ENCODE results near the gene TECPR1.

Gene TECPR1, protein sequence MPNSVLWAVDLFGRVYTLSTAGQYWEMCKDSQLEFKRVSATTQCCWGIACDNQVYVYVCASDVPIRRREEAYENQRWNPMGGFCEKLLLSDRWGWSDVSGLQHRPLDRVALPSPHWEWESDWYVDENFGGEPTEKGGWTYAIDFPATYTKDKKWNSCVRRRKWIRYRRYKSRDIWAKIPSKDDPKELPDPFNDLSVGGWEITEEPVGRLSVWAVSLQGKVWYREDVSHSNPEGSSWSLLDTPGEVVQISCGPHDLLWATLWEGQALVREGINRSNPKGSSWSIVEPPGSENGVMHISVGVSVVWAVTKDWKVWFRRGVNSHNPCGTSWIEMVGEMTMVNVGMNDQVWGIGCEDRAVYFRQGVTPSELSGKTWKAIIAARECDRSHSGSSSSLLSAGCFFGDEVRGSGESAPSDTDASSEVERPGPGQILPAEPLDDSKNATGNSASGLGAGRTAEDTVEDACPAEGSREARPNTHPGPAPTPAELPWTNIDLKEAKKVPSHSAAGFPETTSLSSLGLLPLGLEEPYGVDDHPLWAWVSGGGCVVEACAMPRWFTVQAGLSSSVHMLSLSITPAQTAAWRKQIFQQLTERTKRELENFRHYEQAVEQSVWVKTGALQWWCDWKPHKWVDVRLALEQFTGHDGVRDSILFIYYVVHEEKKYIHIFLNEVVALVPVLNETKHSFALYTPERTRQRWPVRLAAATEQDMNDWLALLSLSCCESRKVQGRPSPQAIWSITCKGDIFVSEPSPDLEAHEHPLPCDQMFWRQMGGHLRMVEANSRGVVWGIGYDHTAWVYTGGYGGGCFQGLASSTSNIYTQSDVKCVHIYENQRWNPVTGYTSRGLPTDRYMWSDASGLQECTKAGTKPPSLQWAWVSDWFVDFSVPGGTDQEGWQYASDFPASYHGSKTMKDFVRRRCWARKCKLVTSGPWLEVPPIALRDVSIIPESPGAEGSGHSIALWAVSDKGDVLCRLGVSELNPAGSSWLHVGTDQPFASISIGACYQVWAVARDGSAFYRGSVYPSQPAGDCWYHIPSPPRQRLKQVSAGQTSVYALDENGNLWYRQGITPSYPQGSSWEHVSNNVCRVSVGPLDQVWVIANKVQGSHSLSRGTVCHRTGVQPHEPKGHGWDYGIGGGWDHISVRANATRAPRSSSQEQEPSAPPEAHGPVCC
- total RNA-seq = 134 to 200 reads per million in 2 donors

DNA sequence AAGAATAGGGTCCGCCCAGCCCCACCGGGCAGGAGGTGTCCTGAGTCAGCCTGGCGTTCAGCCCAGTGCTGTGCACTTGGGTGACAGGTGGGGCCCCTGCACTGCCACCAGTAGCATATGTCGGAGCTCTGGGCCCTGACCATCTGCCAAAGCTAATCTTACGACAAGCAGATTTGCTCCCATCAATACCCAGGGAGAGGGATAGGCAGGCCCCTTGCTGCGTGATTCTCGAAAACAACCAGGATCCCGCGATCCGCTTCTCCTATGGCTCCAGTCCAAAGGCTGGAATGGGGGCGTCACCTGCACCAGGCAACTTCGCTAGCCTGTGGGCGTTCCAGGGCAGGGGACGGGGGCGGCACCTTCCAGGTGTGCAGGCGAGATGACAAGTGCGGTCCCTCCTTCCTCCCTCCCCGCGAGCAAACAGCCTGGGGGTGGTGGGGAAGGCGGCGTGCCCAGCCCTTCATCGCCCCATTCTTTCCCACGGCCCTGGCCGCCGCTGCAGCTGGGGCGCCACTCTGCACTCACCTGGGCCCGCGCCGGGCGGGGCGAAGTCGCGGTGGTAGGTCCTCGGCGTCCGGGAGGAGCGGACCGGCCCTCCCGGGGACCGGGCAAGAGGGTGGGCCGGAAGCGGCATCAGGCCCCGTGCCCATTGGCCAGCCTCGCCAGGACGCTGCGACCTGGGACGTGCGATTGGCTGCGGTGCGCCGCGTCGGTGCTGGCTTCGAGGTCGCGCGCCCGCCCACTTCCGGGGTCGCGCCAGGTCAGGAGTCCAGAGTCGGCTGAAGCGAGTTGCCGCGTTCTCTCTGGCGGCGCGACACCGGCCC, at the start of gene TECPR1:
TSS of gene TECPR1 (minus strand) at position 632 of the 824 bp plus-strand sequence. CDS start 6,086 bp downstream, outside the sequence.
- peak; percentile 82 to 93 (median 84) for DNase-seq

- DNase-seq = no peak
Measured at GRCh38 chr7:98300595-98301372, 48.8 kb upstream of the TECPR1 start.

DNA sequence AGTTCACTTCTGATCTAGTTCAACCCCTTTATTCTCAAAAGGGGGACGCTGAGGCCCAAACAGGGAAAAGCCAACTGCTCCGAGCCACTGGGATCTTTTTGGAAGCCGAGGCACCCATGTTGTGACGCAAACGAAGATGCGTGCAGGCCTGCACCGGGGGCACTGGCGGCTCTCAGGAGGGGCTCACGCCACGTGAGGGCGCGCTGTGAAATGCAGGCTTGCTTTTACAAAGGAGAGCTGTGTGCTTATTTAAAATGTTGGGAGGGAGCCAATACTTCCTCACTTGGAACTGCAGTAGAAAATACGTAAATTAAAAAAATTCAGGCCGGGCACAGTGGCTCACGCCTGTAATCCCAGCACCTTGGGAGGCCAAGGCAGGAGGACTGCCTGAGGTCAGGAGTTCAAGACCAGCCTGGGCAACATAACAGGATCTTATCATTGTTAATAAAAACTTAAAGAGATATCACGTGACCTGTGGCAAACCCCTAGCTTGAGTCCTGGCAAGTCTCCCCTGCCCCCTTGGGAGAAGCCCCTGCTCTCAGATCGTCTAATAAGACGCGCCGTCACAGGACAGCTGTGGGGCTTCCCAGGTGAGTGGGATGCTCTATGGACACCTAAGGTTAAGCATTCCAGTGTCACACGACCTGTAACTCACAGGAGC, 45.7 kb upstream of the TECPR1 start:
- no peak for DNase-seq

DNA sequence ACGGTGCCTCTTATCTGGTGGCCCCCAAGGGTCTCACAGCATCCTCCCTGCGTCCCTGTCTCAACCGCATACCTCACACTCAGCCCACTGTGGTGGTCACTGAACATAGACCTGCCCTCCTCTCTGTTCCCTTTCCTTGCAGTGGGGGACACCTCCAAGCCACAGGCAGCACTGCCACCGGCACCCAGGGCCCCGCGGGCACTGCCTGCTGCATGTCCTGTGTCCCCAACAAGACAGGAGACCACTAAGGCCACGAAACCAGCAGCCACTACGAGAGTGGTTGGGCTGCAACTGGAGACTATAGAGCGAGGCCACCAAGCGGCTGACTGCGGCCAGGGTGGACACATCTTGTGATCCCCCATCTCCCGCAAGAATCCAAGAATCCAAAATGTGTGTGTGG, 44.8 kb upstream of the TECPR1 start:
- no peak for DNase-seq

GRCh38 chr7:98295467-98296192, 43.6 kb upstream of the TECPR1 start:
- no peak for DNase-seq

DNA sequence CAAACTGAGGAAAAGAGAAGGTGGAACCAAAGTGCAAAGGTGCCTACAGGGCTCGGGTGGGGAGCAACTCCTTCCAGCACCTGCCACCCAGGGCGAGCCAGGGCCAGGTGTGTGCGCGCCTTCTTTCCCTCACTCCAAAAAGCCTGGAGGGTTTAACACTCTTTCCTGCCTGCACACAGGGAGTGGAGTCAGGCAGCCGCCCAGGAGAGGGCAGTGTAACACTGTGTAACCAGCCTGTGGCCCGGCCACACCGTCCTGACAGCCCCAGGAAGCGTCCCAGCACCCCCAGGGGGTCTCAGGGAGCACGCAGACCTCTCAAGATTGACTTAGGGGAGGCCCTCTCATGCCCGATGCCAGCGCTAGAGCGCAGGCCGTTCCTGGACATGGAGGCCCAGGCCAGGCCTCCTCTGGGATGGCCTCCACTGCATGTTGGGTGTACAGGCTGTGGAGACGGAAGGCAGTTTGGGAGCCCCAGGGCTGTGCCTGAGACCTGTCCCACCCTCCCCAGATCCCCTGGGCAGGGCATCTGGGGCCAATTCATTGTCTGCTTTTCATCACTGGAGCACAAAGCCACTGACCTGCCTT, 42.9 kb upstream of the TECPR1 start:
- no peak for DNase-seq

DNA sequence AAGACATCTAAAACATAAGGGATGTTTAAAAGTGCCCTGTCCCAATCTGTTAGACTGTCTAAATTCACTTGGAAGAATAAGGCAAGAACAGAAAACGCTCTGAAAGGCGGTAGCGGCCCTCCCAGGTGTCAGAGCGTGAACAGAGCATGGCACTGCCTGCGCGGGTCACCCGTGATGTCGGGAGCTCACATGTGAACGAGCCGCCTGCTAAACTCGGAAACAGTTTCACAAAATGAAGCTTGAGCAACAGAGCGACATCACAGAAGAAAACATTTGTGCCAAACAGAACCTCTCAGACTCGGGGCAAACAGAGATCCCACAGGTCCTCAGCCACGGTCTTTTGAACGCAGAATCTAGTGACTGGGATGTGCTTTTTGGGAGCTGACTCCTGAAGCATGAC, 42.3 kb upstream of the TECPR1 start:
- no peak for DNase-seq

- no peak for DNase-seq
Measured at GRCh38 chr7:98293746-98294145, 41.7 kb upstream of the TECPR1 start.

GRCh38 chr7:98293265-98293664, 41.2 kb upstream of the TECPR1 start:
- no peak for DNase-seq

GRCh38 chr7:98291717-98292116, 39.7 kb upstream of the TECPR1 start:
- no peak for DNase-seq

- DNase-seq = no peak
Measured at GRCh38 chr7:98289333-98289875, 37.4 kb upstream of the TECPR1 start.

DNA sequence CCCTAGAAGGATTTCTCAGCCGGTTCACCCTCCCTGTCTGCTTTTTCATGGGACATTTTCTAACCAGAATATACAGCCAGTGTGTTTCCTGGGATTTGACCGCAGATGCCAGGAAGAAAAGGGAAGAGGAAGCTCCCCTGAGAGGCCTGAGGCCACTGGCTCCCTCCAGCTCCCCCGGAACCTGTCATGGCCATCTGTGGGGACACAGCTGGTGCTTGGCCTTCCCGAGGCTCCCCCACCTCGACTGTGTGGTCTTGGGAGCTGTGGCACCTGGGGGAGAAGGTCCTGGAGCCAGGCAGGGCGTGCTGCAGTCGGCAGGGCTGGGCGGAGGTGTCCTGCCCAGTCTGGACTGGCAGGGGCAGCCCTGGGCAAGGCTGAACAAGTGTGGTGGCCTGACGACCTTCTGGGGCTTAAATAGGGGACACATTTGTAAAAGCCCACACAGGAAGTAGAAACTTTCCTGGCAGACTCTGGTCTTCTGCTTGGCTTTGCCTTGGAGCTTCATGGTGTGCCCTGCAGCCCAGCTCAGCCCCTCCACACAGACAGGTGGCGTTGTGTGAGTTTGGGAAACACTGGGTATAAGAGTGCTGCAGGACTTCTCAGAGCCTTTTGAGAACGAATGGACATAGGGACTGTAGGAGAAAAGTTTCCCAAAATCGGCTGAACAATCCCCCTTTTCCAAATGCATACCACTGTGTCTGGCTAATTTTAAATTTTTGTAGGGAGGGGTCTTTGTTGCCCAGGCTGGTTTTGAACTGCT, 36.2 kb upstream of the TECPR1 start:
- DNase-seq = no peak

DNA sequence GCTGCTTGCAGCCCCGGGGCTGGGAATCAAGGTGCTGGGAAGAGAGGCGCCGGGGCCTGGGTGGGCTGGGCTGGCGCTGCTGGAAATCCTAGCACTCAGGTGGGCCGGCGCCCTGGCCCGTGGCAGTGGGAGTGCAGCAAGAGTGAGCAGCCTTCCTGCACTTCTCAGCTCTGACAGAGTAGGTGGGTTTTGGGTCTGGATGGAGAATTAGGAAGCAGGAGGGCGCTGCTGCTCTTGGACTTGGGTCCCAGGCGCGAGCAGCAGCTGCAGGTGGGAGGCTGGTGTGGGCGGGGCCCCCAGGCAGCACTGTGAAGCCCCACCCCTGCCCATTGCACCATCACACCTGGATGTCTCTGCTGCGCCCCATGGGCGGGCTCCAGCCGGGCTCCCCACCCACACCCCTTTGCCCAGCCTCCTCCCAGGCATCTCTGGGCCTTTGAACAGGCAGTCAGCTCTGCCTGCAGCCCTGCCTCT, 35.5 kb upstream of the TECPR1 start:
- DNase-seq = no peak

- DNase-seq = no peak
Measured at GRCh38 chr7:98286701-98287485, 34.9 kb upstream of the TECPR1 start.

GRCh38 chr7:98286093-98286539, 34.1 kb upstream of the TECPR1 start:
- DNase-seq = no peak

GRCh38 chr7:98285157-98286092, 33.4 kb upstream of the TECPR1 start:
- no peak for DNase-seq
